Sigmoid colon (tissue), 7 donors: Measurements from ENCODE around the gene TNKS2. TPM values are rescaled to one million over a fixed set of nuclear protein-coding genes. Genes with fewer than 3 reads are reported as not detected.

Experiments
- DNase-seq: peaks from one replicate; pipeline ENCODE4 v3.0.0-alpha.2; 2019
- H3K27ac ChIP-seq, 4 donors: fragments of 200-600 bp; sonication (generic); one replicate each; pipeline ENCODE4 v1.5.1; 2016 to 2019; ENCODE audit warnings: mild to moderate bottlenecking in 1 of 4
- H3K27me3 ChIP-seq, 3 donors: fragments of 200-600 bp; sonication (generic); one replicate each; pipeline ENCODE4 v1.5.1; 2019; ENCODE audit warnings: mild to moderate bottlenecking in 1 of 3
- H3K36me3 ChIP-seq, 4 donors: fragments of 200-600 bp; sonication (generic); one replicate each; pipeline ENCODE4 v1.5.1; 2016 to 2019
- H3K4me1 ChIP-seq, 4 donors: fragments of 200-600 bp; sonication (generic); one replicate each; pipeline ENCODE4 v1.5.1; 2017 to 2019
- H3K4me3 ChIP-seq, 4 donors: fragments of 200-600 bp; sonication (generic); one replicate each; pipeline ENCODE4 v1.5.1; 2017 to 2019; ENCODE audit warnings: mild to moderate bottlenecking in 2 of 4, moderate library complexity in 1 of 4
- H3K9me3 ChIP-seq, 4 donors: fragments of 200-600 bp in 3 of 4; sonication (generic) in 3 of 4; one replicate each; pipeline versions ENCODE4 v1.5.1 to v1.6.1; 2013 to 2019
- CTCF ChIP-seq, 4 experiments: fragments of 450-650 bp in 3 of 4; fragments of 200-600 bp in 1 of 4; IDR thresholded peaks; one replicate each; pipeline ENCODE4 v1.5.1; 2016 to 2019; ENCODE audit warnings: antibody characterized with exemption in 4 of 4, mild to moderate bottlenecking in 3 of 4, moderate library complexity in 2 of 4
- EP300 ChIP-seq, 4 donors: sonication (generic); formaldehyde crosslinking; IDR thresholded peaks; one replicate each; pipeline ENCODE4 v1.6.1; 2017; ENCODE audit warnings: antibody characterized with exemption in 4 of 4
- POLR2A ChIP-seq, 2 donors: fragments of 450-650 bp; IDR thresholded peaks; one replicate each; pipeline ENCODE4 v1.6.1; 2016; ENCODE audit warnings: antibody characterized with exemption in 2 of 2, mild to moderate bottlenecking in 2 of 2, moderate library complexity in 2 of 2
- POLR2AphosphoS5 ChIP-seq, 4 donors: sonication (generic); formaldehyde crosslinking; IDR thresholded peaks; one replicate each; pipeline ENCODE4 v1.6.1; 2017; ENCODE audit warnings: antibody characterized with exemption in 4 of 4
- WGBS, 2 donors: extraction: QIAGEN DNeasy Blood & Tissue Kit; methylation state at CpG; one replicate each; pipeline ENCODE4 v1.1.7; 2013; 5-methylcytosine and 5-hydroxymethylcytosine counted together
- intact Hi-C: fragments of 100-400 bp; cut with DNase I; formaldehyde crosslinking; loops from one replicate; pipeline ENCODE4 v1.15.1; 2023
- polyA plus RNA-seq, 3 donors: library from polyadenylated mRNA; stranded (reverse); fragments of 200-250 nt; gene quantifications; one replicate each; pipeline ENCODE4 v1.2.3, GENCODE V29; 2013
- total RNA-seq, 4 donors: library from RNA; depleted of rRNA; stranded (reverse); fragments of >200 nt; gene quantifications; one replicate each; pipeline ENCODE4 v1.1.0, GENCODE V29; 2016
- donor health status: healthy with polysubstance abuse.
- donor health status: Bipolar disorder and iron deficiency.
- donor health status: healthy.

TNKS2 gene
- total and polyA plus RNA-seq, 7 donors = 9.0 to 46.7 (median 37.4) TPM

DNA sequence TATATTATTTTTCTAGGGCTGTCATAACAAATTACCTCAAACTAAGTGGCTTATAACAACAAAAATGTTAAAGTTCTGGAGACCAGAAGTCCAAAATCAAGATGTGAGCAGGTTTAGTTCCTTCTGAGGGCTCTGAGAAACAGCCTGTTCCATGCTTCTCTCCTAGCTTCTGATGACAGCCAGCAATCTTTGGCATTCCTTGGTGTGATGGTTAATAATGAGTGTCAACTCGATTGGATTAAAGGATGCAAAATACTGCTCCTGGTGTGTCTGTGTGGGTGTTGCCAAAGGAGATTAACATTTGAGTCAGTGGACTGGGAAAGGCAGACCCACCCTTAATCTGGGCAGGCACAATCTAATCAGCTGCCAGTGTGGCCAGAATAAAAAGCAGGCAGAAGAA is 26.3 kb upstream of the TNKS2 start:
- H3K4me3 ChIP-seq = no peak overlapping the region
- no peaks in the 10 kb centered on the region for H3K27me3 ChIP-seq
- DNase-seq = no peak
- no peaks in the 10 kb centered on the region for H3K36me3 ChIP-seq
- WGBS, 2 donors = 69 to 77% methylated on average over 1 of the region's 1 CpG
- no peaks in the 10 kb centered on the region for H3K4me1 ChIP-seq
- H3K9me3 ChIP-seq = no peaks in the 10 kb centered on the region
- TF ChIP-seq POLR2A (IDR thresholded peaks at IDR 0.05) (no peak), CTCF (IDR thresholded peaks at IDR 0.05) (no peak), EP300 (IDR thresholded peaks at IDR 0.05) (no peak), POLR2AphosphoS5 (IDR thresholded peaks at IDR 0.05) (no peak)
- H3K27ac ChIP-seq = no peak overlapping the region
- intact Hi-C loops = no loop called here

DNA sequence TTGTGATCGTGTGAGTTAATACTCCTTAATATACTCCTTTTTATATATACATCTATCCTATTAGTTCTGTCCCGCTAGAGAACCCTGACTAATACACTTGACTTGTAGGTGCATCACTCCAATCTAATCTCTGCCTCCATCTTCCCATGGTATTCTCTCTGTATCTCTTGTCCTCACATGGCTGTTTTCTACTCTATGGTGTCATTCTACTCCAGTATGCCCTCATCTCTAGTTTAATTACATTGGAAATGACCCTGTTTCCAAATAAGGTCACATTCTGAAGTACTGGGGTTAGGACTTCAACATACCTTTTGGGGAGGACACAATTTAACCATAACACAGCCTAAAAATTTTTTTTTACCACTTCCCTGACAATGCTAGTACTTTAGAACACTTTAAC is 25.8 kb upstream of the TNKS2 start:
- Histone ChIP-seq H3K36me3 (no peaks in the 10 kb centered on the region), H3K9me3 (no peaks in the 10 kb centered on the region), H3K27ac (no peak overlapping the region), H3K27me3 (no peaks in the 10 kb centered on the region), H3K4me1 (no peaks in the 10 kb centered on the region), H3K4me3 (no peak overlapping the region)
- no peak for DNase-seq
- 94 to 95% methylated on average over 2 of the region's 2 CpGs for WGBS, 2 donors
- intact Hi-C loops = no loop called here
- TF ChIP-seq CTCF (IDR thresholded peaks at IDR 0.05) (no peak), POLR2AphosphoS5 (IDR thresholded peaks at IDR 0.05) (no peak), EP300 (IDR thresholded peaks at IDR 0.05) (no peak), POLR2A (IDR thresholded peaks at IDR 0.05) (no peak)

DNA sequence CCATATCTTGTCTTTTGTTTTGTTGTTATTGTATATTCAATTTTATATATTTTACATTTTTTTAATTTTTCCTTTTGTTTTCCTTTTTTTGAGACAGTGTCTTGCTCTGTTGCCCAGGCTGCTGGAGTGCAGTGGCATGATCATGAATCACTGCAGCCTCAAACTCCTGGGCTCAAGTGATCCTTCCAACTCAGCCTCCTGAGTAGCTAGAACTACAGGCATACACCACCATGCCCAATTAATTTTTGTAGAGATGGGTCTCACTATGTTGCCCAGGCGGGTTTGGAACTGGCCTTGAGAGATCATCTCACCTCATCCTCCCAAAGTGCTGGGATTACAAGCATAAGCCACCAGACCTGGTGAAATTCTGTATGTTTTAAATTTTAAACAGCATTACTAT is 25.4 kb upstream of the TNKS2 start:
- TF ChIP-seq EP300 (IDR thresholded peaks at IDR 0.05) (no peak), POLR2A (IDR thresholded peaks at IDR 0.05) (no peak), CTCF (IDR thresholded peaks at IDR 0.05) (no peak), POLR2AphosphoS5 (IDR thresholded peaks at IDR 0.05) (no peak)
- H3K27me3 ChIP-seq = no peaks in the 10 kb centered on the region
- WGBS, 2 donors = 87 to 88% methylated on average over 1 of the region's 1 CpG

GRCh38 chr10:91774571-91774970 is 23.7 kb upstream of the TNKS2 start:
- Histone ChIP-seq H3K27ac (no peak overlapping the region), H3K9me3 (no peaks in the 10 kb centered on the region), H3K36me3 (no peaks in the 10 kb centered on the region), H3K4me1 (no peaks in the 10 kb centered on the region), H3K4me3 (no peak overlapping the region), H3K27me3 (no peaks in the 10 kb centered on the region)
- no peak for DNase-seq
- TF ChIP-seq POLR2AphosphoS5 (IDR thresholded peaks at IDR 0.05) (no peak), EP300 (IDR thresholded peaks at IDR 0.05) (no peak), CTCF (IDR thresholded peaks at IDR 0.05) (no peak), POLR2A (IDR thresholded peaks at IDR 0.05) (no peak)
- intact Hi-C loops = no loop called here
- 88 to 93% methylated on average over 2 of the region's 2 CpGs for WGBS, 2 donors

More for the DNA sequence above, 25.4 kb upstream of the TNKS2 start:
- intact Hi-C loops = no loop called here
- Histone ChIP-seq H3K9me3 (no peaks in the 10 kb centered on the region), H3K27ac (no peak overlapping the region), H3K4me3 (no peak overlapping the region), H3K36me3 (no peaks in the 10 kb centered on the region), H3K4me1 (no peaks in the 10 kb centered on the region)
- no peak for DNase-seq

DNA sequence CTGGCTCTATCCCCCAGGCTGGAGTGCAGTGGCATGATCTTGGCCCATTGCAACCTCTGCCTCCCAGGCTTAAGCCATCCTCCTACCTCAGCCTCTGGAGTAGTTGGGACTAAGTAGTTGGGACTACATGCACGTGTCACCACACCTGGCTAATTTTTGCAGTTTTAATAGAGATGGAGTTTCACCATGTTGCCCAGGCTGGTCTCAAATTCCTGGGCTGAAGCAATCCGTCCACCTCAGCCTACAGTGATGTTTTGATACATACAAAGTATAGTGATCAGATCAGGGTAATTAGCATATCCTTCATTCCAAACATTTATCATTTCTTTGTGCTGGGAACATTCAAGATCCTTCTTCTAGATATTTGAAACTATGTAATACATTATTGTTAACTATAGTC is 22.5 kb upstream of the TNKS2 start:
- WGBS, 2 donors = 91 to 92% methylated on average over 2 of the region's 2 CpGs

More for the DNA sequence above, 22.5 kb upstream of the TNKS2 start:
- TF ChIP-seq EP300 (IDR thresholded peaks at IDR 0.05) (no peak), POLR2AphosphoS5 (IDR thresholded peaks at IDR 0.05) (no peak), POLR2A (IDR thresholded peaks at IDR 0.05) (no peak), CTCF (IDR thresholded peaks at IDR 0.05) (no peak)
- Histone ChIP-seq H3K9me3 (no peaks in the 10 kb centered on the region), H3K27me3 (no peaks in the 10 kb centered on the region), H3K36me3 (no peaks in the 10 kb centered on the region), H3K4me1 (no peaks in the 10 kb centered on the region), H3K27ac (no peak overlapping the region), H3K4me3 (no peak overlapping the region)
- DNase-seq = no peak
- intact Hi-C loops = no loop called here
